Testis (tissue), 5 donors: Measurements from ENCODE around the gene ZNF208. TPM values are rescaled to one million over a fixed set of nuclear protein-coding genes. Genes with fewer than 3 reads are reported as not detected.
A peak's percentile ranks its signal among the peaks of the same experiment; 100 is the strongest.
"Not testable (repeated sequence)": the region's sequence is repeated elsewhere in the genome, so short reads cannot be mapped to it uniquely, and the experiment has no call there.

Source experiments
- DNase-seq: peaks from one replicate; pipeline ENCODE4 v3.0.0-alpha.2; 2019
- H3K27ac ChIP-seq, 2 donors: fragments of 200-600 bp; sonication (generic); one replicate each; pipeline ENCODE4 v1.5.1; 2019
- H3K27me3 ChIP-seq: fragments of 200-600 bp; sonication (generic); one replicate; pipeline ENCODE4 v1.5.1; 2019
- H3K36me3 ChIP-seq: fragments of 200-600 bp; sonication (generic); one replicate; pipeline ENCODE4 v1.5.1; 2017; ENCODE audit warnings: low read depth; ENCODE audit errors: missing control alignments
- H3K4me1 ChIP-seq: fragments of 200-600 bp; sonication (generic); one replicate; pipeline ENCODE4 v1.5.1; 2019
- H3K4me3 ChIP-seq, 2 donors: fragments of 200-600 bp; sonication (generic); one replicate each; pipeline ENCODE4 v1.5.1; 2017 to 2019
- H3K9me3 ChIP-seq: fragments of 200-600 bp; sonication (generic); one replicate; pipeline ENCODE4 v1.5.1; 2017
- POLR2A ChIP-seq: fragments of 450-650 bp; IDR thresholded peaks from one replicate; pipeline ENCODE4 v1.6.1; 2017; ENCODE audit warnings: antibody characterized with exemption, mild to moderate bottlenecking, moderate library complexity
- WGBS, 2 donors: methylation state at CpG; one replicate each; pipeline ENCODE4 v1.1.5; 2018; 5-methylcytosine and 5-hydroxymethylcytosine counted together
- intact Hi-C: fragments of 100-400 bp; cut with DNase I; formaldehyde crosslinking; loops from one replicate; pipeline ENCODE4 v1.15.1; 2023; ENCODE audit warnings: low total_unique reads
- long read RNA-seq, 2 donors: transcript quantifications; one replicate each; lab custom pipeline, GENCODE V29; 2026
- polyA plus RNA-seq: library from polyadenylated mRNA; stranded (reverse); fragments of 350-450 nt; fragmentation: Illumina TruSeq; extraction: RNeasy Lipid Tissue Mini Kit (QIAGEN cat#74804); gene quantifications from one replicate; pipeline ENCODE4 v1.2.3, GENCODE V29; 2014; ENCODE audit warnings: low read depth, low replicate concordance; ENCODE audit not compliant: insufficient read depth
- total RNA-seq, 2 donors: library from RNA; depleted of rRNA; stranded (reverse); fragments of >200 nt; gene quantifications; one replicate each; pipeline ENCODE4 v1.2.3, GENCODE V29; 2016
- TF ChIP-seq, protein P1 (sequence below), 3 experiments: fragments of 450-650 bp in 2 of 3; fragments of 200-600 bp in 1 of 3; sonication (generic) in 1 of 3; IDR thresholded peaks; one replicate each; pipeline ENCODE4 v1.5.1; 2016 to 2019; ENCODE audit warnings: antibody characterized with exemption in 3 of 3, mild to moderate bottlenecking in 2 of 3, moderate library complexity in 1 of 3

ZNF208 gene
- 10 to 100 TPM; 27.6 to 48.2 TPM for total RNA-seq
- 11.8 TPM for polyA plus RNA-seq
- long read RNA-seq, donor 1, partial matches to known transcripts, result 0 of 1 reads
- long read RNA-seq, donor 1, other reads (novel, unspliced or antisense), result 0 of 1 reads
- long read RNA-seq, donor 2, partial matches to known transcripts, result 0 of 1 reads
- long read RNA-seq, donor 2, other reads (novel, unspliced or antisense), result 0 of 1 reads

DNA sequence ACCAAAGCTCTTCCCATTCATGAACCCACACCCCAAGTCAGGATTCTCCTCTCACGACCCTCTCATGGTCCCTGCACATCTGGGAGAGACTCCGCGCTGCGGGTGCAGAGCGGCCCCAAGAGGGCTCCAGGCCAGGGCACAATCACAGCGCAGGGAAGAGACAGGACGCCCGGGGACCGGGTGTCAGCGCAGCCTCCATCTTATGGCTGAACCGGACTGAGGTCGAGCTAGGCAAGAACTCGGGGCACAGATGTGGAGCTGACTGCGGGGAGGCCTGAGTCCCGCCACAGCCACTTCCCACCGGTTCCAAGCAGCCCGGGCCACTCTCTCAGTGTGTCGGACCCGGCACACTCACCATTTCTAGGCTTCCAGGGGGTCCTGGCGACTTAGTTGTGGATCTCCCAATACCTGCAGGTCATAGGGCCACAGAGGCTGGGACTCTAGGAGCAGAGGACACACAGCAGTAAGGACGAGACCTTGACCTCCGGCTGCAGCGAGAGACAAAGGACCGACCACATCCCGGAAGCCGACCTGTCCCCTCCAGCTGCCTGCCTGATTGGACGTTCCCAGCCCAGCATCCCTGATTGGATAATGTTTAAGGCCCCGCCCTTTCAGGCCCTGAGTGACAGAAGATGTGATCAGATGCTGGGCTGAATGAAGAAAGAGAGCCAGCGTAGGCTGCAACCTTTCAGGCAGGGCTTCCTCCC, at the start of gene ZNF208:
ZNF208 (minus strand) TSS at position 507 of the 707 bp plus-strand sequence; CDS start at position 358, 149 bp downstream.
- H3K36me3 ChIP-seq, H3K9me3 ChIP-seq: not testable (repeated sequence)

DNA sequence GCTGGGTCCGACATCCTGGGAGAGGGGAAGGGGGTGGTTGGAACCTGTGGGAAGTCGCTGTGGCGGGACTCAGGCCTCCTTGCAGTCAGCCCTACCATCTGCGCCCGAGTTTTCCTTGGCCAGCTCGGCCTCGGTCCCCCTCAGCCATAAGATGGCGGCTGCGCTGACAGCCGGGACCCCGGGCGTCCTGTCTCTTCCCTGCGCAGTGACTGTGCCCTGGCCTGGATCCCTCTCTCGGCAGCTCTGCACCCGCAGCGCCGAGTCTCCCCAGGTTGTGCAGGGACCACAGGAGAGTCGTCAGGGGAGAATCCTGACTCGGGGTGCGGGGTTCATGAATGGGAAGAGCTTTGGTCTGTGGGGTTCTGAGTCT, 41.9 kb upstream of the ZNF208 start:
- Histone ChIP-seq H3K4me1 (no peaks in the 10 kb centered on the region), H3K27ac (peak overlapping the region in 1 of 2 donors; percentile 72), H3K36me3 (no peaks in the 10 kb centered on the region), H3K27me3 (no peaks in the 10 kb centered on the region), H3K4me3 (peak overlapping the region; percentile 60 to 70), H3K9me3 (no peaks in the 10 kb centered on the region)
- TF ChIP-seq, protein P1, sequence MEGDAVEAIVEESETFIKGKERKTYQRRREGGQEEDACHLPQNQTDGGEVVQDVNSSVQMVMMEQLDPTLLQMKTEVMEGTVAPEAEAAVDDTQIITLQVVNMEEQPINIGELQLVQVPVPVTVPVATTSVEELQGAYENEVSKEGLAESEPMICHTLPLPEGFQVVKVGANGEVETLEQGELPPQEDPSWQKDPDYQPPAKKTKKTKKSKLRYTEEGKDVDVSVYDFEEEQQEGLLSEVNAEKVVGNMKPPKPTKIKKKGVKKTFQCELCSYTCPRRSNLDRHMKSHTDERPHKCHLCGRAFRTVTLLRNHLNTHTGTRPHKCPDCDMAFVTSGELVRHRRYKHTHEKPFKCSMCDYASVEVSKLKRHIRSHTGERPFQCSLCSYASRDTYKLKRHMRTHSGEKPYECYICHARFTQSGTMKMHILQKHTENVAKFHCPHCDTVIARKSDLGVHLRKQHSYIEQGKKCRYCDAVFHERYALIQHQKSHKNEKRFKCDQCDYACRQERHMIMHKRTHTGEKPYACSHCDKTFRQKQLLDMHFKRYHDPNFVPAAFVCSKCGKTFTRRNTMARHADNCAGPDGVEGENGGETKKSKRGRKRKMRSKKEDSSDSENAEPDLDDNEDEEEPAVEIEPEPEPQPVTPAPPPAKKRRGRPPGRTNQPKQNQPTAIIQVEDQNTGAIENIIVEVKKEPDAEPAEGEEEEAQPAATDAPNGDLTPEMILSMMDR (IDR thresholded peaks at IDR 0.05), result no peak
- TF ChIP-seq POLR2A, result no peak
- 0 to 3% methylated on average over 9 to 20 of the region's 20 CpGs for WGBS, 2 donors
- peak; percentile 35 for DNase-seq
- intact Hi-C loops, result no loop called here

More for the DNA sequence above, at the start of gene ZNF208:
- H3K27ac ChIP-seq, result peak within 1 kb of the TSS; percentile 71 to 81
- peak; percentile 95 for DNase-seq
- 3% methylated on average over 17 to 27 of the region's 29 CpGs for WGBS, 2 donors
- peak within 1 kb of the TSS; percentile 54 to 66 for H3K4me3 ChIP-seq
- intact Hi-C loops, H3K27me3 ChIP-seq, H3K4me1 ChIP-seq: not testable (repeated sequence)

DNA sequence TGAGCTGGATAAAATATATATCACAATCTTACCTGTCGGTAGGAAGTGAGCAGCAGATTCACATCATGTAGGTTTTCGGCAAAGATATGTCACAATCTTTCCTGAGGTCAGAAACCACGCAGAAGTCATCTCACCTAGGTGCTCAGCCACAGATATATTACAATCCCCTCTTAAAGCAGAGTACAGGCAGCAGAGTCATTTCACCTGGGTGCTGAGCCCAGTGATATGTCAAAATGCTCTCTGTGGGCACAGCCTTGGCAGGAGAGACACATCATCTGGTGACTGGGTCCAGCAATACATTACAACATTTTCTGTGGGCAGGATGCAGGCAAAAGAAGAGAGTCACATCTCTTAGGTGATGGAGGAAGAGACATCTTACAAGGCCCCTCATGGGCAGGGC, 30.4 kb upstream of the ZNF208 start:
- 62 to 64% methylated on average over 3 of the region's 3 CpGs for WGBS, 2 donors
- intact Hi-C loops, H3K9me3 ChIP-seq, H3K27me3 ChIP-seq, DNase-seq, H3K36me3 ChIP-seq, H3K27ac ChIP-seq, H3K4me3 ChIP-seq, H3K4me1 ChIP-seq: not testable (repeated sequence)

DNA sequence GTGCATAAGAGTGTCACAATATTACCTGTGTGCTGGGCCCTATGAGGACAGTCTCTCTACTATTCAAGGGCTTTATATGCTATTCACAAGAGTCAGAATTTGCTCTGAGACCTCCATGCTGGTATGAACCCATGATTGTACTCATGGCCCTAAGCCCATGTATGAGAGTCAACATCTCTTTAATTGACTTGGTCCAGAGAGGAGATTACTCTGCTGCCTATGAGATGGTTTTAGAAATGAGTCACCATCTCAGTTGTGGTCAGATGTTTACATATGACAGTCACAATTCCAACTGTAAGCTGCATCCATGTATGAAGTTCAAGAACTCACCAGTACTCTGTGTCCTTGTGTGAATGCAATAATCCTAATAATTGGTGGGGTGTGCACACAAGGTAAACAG, 19.9 kb upstream of the ZNF208 start:
- Histone ChIP-seq H3K4me1 (no peaks in the 10 kb centered on the region), H3K27me3 (no peaks in the 10 kb centered on the region), H3K36me3 (no peaks in the 10 kb centered on the region), H3K9me3 (no peaks in the 10 kb centered on the region), H3K27ac (no peak overlapping the region), H3K4me3 (no peak overlapping the region)
- intact Hi-C loops, result no loop called here
- TF ChIP-seq, protein P1 (IDR thresholded peaks at IDR 0.05), result no peak
- TF ChIP-seq POLR2A, result no peak
- no peak for DNase-seq

DNA sequence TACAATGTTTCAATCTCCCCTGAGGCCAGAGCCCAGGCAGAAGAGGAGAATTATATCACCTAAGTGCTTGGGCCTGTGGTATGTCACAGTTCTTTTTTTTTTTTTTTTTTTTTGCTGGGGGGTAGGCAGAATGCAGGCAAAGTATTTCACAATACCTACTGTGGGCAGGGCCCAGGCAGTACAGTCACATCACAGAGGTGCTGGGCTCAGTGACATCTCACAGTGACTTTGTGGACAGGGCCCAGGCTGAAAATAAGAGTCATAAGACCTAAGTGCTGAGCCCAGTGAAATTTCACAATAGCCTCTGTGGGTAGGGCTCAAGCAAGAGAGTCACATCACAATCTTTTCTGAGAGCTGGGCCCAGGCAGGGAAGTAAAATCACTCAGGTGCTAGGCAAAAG, 15.9 kb upstream of the ZNF208 start:
- no peak for DNase-seq
- H3K4me1 ChIP-seq, result no peaks in the 10 kb centered on the region

DNA sequence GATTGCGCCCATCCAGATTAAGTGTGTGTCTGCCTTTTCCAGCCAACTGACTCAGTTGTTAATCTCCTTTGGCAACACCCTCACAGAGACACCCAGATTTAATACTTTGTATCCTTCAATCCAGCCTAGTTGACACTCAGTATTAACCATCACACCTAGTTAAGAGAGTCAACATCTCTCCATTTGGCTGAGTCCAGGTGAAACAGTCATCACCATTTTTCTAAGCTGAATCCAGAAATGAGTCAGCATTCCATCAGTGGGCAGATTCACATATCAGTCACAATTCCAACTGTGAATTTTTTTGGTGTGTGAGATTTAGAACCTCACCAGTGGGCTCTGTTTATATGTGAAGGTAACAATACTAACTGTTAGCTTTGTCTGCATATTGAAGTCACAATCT, 14.8 kb upstream of the ZNF208 start:
- H3K4me1 ChIP-seq, H3K27ac ChIP-seq, H3K4me3 ChIP-seq, H3K9me3 ChIP-seq, H3K36me3 ChIP-seq, intact Hi-C loops, DNase-seq, H3K27me3 ChIP-seq: not testable (repeated sequence)
- WGBS, 2 donors, result 88 to 100% methylated on average over 1 of the region's 1 CpG

More for the DNA sequence above, 15.9 kb upstream of the ZNF208 start:
- TF ChIP-seq, protein P1 (IDR thresholded peaks at IDR 0.05), result no peak
- TF ChIP-seq POLR2A, result no peak
- no peaks in the 10 kb centered on the region for H3K9me3 ChIP-seq
- H3K4me3 ChIP-seq, result no peak overlapping the region
- H3K27ac ChIP-seq, result no peak overlapping the region
- intact Hi-C loops, result no loop called here
- no peaks in the 10 kb centered on the region for H3K36me3 ChIP-seq
- no peaks in the 10 kb centered on the region for H3K27me3 ChIP-seq
